ENCODE results near the gene PTF1A.

The PTF1A gene

GRCh38 chr10:23187155-23187554 lies 5.0 kb upstream of the PTF1A start:
- DNase-seq, result no peak

GRCh38 chr10:23189024-23189423 lies 3.1 kb upstream of the PTF1A start:
- no peak for DNase-seq

GRCh38 chr10:23190872-23191763 lies 994 bp upstream of the PTF1A start:
- DNase-seq, result no peak

- no peak for DNase-seq
These were observed 761 bp downstream of the PTF1A start for GRCh38 chr10:23192712-23193434.

- no peak for DNase-seq
These were observed 1.4 kb downstream of the PTF1A start for GRCh38 chr10:23193435-23194074.

- no peak for DNase-seq
These were observed 2.4 kb downstream of the PTF1A start for GRCh38 chr10:23194471-23194965.

GRCh38 chr10:23194966-23195845 lies 3.1 kb downstream of the PTF1A start:
- no peak for DNase-seq

- no peak for DNase-seq
These were observed 3.9 kb downstream of the PTF1A start for GRCh38 chr10:23195846-23196600.

GRCh38 chr10:23196915-23197314 lies 4.8 kb downstream of the PTF1A start:
- no peak for DNase-seq

GRCh38 chr10:23197416-23197861 lies 5.3 kb downstream of the PTF1A start:
- DNase-seq, result no peak

- no peak for DNase-seq
These were observed 6.5 kb downstream of the PTF1A start for GRCh38 chr10:23198610-23198939.

GRCh38 chr10:23198940-23199767 lies 7.0 kb downstream of the PTF1A start:
- no peak for DNase-seq

- DNase-seq, result no peak
These were observed 7.8 kb downstream of the PTF1A start for GRCh38 chr10:23199768-23200511.

GRCh38 chr10:23200586-23200985 lies 8.5 kb downstream of the PTF1A start:
- DNase-seq, result no peak

GRCh38 chr10:23200997-23201652 lies 9.0 kb downstream of the PTF1A start:
- no peak for DNase-seq

- no peak for DNase-seq
These were observed 9.7 kb downstream of the PTF1A start for GRCh38 chr10:23201837-23202236.

- no peak for DNase-seq
These were observed 10.7 kb downstream of the PTF1A start for GRCh38 chr10:23202779-23203178.

- DNase-seq, result no peak
These were observed 11.5 kb downstream of the PTF1A start for GRCh38 chr10:23203369-23204325.

All from fibroblast of skin of right quadriceps (primary cell).